GM21360 (cell line): ENCODE data around the gene ANKRD16.
A peak's percentile ranks its signal among the peaks of the same experiment; 100 is the strongest.
"Not testable (repeated sequence)": the region's sequence is repeated elsewhere in the genome, so short reads cannot be mapped to it uniquely, and the experiment has no call there.

Source experiments
- ATAC-seq: cut with Tn5 transposase; IDR thresholded peaks from one replicate; pipeline ENCODE4 v1.9.1; 2021; ENCODE audit warnings: mild to moderate bottlenecking, moderate library complexity; ENCODE audit not compliant: unreplicated experiment

Gene ANKRD16

DNA sequence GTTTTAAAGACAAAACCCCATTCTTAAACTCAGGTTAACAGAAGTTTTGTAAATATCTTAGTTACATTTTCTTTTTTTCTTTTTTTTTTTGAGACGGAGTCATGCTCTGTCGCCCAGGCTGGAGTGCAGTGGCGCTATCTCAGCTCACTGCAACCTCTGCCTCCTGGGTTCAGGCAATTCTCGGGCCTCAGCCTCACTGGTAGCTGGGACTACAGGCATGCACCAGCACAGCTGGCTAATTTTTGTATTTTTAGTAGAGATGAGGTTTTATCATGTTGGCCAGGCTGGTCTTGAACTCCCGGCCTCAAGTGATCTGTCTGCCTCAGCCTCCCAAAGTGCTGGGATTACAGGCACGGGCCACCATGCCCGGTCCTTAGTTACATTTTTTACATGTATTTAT is 12.7 kb downstream of the ANKRD16 start:
- not testable (repeated sequence) for ATAC-seq

DNA sequence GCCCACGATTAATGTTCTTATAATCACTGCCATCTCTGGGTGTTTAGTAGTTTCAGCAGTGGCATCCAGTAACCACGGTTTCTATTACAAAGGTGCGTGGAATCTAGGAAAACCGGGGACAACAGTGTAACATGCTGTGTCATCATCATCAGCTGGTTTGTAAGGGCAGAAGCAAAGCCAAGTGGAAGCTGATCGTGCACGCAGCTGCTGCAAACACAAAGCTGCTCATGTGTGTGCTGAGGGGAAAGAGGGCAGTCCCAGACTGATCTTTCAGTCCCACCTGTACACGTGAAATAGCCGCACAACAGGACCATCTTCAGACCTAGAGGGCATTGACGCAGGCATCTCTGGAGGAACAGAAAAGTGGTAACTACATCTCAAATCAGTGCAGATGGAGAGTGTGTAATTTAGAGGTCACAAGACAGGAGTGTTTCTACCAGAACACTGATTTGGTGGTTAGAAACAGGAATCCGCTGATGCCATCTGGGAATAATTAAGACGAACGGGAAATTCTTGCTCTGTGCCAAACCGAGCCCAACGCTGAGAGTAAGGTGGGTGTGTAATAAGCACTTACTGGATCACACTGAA is 13.4 kb downstream of the ANKRD16 start:
- no peak for ATAC-seq

DNA sequence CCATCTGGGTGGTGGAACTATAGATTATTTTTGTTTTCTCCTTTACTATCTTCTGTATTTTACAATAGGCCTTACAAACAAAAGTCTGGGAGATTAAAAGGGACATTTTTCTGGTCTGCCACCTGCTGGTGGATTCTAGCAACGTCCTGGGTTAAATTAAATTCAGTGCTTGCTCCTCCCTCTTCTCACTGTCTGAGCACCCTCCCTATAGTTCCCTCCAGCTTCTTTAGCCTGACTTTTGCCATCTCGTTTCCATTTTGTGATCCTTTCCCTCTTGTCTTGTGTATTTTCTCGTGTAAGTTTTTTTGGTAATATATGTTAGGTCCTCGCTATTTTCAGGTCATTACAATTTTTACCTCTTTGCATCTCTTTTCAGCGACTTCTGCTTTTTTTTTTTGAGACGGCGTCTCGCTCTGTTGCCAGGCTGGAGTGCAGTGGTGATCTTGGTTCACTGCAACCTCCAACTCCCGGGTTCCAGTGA is 16.1 kb downstream of the ANKRD16 start:
- ATAC-seq: peak; percentile 77

DNA sequence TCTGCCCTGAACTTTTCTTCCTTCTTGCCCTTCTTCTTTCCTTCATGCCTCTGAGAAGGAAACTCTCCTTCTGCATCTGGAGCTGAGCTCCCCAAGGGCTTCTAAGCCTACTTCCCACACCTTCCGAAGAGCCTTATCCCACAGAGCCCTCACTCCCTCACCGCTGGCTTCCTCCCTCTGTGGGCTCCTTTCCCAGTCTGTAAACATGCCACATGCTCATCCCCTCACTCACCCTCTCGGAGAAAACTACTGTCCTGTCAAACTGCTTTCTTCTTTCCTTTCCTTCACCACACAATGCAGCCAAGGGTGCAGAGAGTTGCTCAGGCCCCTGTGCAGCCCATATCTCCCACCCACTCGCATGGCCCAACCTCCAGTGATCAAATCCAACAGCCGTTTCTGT is 18.1 kb downstream of the ANKRD16 start:
- ATAC-seq: no peak

DNA sequence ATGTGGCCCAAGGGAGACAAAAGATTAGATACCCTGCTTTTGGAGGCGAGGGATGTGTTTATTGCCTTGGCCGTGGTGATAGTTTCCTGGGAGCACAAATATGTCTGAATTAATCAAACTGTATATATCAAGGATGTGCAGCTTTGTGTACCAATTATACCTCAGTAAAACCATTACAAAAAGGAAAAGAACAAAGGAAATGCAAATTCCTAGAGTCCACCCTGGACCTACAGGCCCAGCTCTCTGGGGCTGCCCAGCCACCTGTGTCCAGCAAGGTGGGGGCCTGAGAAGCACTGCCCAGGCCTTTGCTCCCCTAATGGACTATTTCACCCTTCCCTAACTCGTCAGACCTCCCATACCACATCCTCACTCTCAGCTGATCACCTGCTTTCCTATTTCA is 20.5 kb downstream of the ANKRD16 start:
- no peak for ATAC-seq

DNA sequence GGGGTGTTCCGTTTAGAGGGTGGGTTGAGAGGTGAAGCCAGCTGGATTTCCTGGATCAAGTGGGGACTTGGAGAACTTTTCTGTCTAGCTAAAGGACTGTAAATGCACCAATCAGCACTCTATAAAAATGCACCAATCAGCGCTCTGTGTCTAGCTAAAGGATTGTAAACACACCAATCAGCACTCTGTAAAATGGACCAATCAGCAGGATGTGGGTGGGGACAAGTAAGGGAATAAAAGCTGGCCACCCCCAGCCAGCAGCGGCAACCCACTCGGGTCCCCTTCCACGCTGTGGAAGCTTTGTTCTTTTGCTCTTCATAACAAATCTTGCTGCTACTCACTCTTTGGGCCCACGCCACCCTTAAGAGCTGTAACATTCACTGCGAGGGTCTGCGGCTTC is 21.3 kb downstream of the ANKRD16 start:
- not testable (repeated sequence) for ATAC-seq

DNA sequence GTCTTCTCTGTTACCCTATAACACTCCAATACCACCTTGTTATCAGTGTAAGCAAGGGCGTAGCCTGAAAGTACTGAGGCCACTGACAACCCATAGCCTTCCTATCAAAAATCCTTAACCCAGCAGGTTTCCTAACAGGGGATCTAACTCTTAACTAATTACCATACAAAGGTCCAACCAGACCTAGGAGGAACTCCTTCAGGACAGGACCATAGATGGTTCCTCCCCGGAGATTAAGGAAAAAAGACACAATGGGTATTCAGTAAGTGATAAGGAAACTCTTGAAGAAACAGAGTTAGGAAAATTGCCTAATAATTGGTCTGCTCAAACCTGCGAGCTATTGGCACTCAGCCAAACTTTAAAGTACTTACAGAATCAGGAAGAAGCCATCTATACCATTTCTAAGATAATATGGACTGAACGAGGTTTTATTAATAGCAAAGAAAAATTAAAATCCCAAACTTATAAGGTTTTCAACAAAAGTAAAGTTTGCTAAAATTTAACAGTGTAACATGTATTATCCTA is 22.5 kb downstream of the ANKRD16 start:
- ATAC-seq: not testable (repeated sequence)

DNA sequence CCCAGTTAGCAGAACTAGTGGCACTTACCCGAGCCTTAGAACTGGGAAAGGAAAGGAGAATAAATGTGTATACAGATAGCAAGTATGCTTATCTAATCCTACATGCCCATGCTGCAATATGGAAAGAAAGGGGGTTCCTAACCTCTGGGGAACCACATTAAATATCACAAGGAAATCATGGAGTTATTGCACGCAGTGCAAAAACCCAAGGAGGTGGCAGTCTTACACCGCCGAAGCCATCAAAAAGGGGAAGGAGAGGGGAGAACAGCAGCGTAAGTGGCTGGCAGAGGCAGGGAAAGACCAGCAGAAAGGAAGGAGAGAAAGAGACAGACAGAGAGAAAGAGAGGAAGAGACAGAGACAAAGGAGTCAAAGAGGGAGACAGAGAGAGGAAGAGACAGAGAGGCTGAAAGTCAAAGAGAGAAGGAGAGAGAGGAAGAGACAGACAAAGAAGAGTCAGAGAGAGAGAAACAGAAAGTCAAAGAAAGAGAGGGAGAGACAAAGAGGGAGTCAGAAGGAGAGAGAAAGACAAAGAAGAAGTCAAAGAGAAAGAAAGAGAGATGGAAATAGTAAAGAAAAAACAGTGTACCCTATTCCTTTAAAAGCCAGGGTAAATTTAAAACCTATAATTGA is 23.1 kb downstream of the ANKRD16 start:
- ATAC-seq: not testable (repeated sequence)

DNA sequence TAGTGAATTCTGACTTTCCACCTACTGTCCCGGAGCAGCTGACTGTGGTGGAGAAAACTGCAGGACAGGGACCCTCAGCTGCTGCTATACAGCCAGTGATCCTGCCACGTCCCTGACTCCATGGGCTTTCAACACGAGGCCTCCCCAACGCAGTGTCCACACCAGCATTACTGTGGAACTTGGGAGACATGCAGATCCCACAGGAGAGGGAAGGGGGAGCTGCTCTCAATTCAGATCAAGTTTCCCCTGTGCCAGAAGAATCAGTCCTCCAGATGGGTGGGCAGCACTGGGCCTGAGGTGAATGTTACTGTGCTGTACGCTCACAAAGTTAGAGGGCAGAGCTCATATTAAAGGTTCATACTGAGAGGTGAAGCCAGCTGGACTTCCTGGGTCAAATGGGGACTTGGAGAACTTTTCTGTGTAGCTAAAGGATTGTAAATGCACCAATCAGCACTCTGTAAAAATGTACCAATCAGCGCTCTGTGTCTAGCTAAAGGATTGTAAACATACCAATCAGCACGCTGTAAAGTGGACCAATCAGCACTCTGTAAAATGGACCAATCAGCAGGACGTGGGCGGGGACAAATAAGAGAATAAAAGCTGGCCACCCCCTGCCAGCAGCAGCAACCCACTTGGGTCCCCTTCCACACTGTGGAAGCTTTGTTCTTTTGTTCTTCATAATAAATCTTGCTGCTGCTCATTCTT is 26.6 kb downstream of the ANKRD16 start:
- ATAC-seq: not testable (repeated sequence)

DNA sequence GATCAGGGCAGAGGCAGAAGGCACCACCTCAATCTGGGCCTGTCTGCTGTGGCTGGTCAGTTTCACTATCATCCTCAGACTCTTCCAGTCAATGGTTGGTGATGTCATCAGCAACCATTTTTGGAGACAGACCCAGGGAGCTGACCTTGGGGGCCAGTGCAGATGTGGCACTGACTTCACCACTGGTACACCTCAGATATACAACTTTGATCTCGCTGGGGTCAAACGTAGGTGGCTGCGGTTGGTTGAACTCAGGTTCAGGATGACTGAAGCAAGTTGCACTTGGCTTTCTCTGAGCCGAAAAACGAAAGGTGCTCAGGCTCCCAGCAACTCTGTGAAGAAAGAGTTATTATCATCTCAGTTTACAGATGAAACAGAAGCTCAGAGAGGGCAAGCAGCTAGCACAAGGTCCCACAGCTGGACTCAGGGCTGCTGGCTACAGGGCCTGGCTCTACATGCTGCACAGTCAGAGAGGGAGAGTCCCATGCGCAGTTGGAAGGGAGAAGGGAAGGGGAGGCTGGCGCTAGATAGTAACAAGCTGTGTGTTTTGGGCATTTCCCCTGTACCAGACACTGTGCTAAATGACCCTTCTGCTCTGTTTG is 27.2 kb downstream of the ANKRD16 start:
- peak; percentile 95 for ATAC-seq

DNA sequence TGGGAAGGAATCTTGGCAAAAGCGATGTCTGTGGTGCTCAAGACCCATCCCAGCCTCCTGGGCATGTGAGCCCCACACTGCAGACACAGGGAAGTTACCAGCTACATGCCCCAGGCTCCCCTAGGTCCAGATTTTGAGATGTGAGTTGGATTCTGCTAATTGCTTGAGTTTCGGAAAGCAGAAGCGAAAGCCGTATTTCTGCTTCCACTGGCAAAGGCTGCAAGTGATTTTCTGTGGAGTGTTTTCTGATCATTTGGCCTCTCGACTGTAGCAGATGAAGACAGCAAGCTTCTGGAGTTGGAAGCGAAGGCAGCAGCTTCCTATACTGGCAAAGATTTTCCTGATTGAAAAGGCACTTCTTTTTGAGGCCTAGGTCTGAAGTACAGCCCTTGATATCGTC is 29.6 kb downstream of the ANKRD16 start:
- ATAC-seq: no peak

DNA sequence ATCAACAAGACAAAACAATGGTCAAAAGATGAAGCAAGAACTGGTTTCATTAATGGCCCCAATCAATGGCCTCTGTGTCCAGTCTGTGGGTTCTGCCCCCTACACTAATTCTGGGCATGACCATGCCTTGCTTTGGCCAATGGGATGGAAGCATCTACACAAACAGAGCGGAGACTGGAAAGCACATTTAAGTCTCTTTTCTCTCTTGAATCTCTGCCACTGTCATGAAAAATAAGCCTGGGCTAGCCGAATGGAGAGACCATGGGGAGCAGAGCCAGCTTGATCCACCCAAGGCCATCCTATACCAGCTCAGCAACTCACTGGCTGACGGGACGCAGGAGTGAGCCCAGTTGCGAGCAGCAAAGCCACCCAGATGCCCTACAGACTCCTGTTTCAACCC is 30.9 kb downstream of the ANKRD16 start:
- ATAC-seq: no peak

DNA sequence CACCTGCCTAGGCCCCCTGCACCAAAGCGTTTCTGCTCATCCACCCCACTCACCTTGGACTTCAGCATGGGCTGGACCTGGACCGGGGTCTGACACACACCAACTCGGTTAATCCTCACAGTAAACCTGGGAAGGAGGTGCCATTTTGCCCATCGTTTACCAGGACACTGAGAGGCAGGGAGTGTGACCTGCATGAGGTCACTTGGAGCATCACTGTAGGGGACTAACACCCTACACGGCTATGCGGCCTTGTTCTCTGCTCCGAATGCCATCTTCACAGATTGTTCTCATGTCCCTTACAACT is 33.0 kb downstream of the ANKRD16 start:
- ATAC-seq: no peak

DNA sequence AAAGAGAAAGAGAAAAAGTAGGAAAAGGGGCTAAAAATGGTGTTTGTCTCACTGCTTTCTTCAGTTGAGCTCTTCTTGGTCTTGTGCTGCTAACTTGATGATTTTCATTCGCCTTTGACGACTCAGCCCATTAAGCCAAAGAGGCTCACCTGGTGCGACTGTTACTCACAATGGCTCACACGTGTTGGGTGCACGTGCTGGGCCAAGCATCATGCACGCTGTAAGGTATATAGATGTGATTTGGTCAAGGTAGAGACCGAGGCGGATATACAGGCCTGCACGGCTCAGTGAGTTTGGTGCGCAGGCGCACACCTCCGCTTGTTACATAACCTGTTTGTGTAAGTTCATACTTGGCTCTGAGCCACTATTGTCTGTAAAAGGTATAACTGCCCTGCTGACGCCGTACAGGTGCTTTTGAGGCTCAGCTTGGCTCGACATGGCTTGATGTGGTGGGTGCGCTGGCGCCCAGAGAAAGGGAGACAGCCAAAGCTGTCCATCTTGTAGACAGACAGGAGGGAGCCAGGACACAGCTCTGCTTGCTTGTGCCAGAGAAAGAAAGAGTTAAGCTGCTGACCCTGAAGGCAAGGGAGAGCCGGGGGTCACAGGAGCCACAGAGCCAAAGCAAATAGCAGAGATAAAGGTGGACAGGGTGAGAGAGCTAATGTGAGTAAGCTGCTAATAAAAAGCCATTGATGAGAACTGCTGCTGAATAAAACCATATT is 33.6 kb downstream of the ANKRD16 start:
- ATAC-seq: no peak

DNA sequence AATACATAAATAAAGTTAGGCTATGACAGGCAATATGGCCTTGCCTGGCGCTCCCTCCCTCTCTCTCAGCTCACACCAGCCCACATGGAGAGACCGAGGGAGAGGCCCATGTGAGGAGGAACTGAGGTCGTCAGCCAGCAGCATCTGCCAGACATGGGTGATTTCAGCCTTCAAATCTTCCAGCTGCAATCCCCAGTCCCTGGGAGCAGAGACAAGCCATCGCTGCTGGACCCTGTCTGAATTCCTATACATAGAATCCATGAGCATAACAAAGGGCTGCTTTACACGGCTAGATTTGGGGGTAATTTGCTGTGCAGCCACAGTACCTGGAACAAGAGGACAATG is 35.6 kb downstream of the ANKRD16 start:
- no peak for ATAC-seq

DNA sequence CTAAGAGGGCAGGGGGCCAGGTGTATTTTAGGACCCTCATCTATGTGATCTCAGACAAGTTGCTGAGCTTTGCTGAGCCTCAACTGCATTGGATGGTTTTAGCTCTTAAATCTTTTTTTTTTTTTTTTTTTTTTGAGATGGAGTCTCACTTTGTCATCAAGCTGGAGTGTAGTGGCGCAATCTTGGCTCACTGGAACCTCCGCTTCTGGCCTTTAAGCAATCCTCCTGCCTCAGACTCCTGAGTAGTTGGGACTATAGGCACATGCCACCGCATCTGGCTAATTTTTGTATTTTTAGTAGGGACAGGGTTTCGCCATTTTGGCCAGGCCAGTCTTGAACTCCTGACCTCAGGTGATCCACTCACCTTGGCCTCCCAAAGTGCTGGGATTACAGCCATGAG is 43.0 kb downstream of the ANKRD16 start:
- not testable (repeated sequence) for ATAC-seq

DNA sequence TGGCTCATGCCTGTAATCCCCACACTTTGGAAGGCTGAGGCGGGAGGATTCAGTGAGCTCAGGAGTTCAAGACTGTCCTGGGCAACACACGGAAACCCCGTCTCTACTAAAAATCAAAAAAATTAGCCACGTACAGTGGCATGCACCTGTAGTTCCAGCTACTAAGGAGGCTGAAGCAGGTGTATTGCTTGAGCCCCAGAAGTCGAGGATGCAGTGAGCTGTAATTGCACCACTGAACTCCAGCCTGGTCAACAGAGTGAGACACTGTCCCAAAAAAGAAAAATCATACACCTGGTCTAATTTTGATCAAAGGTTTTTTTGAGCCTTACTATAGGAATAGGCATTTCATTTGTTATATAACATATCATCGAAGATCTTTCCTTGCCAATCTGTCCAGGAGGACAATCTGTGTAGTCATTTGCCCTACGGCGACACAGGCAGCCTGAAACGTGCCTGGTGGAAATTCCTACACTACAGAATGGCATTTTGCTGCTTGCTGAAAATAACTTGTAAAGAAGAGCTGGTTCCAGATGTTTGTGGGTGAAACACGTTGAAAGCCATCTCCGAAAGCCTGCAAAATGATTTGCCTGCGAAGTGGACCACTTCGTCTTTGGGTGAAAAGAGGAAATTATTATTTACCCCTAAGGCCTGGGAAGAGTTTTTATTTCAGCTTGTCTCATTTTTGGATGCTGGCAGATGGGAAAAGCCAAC is 45.2 kb downstream of the ANKRD16 start:
- ATAC-seq: no peak

DNA sequence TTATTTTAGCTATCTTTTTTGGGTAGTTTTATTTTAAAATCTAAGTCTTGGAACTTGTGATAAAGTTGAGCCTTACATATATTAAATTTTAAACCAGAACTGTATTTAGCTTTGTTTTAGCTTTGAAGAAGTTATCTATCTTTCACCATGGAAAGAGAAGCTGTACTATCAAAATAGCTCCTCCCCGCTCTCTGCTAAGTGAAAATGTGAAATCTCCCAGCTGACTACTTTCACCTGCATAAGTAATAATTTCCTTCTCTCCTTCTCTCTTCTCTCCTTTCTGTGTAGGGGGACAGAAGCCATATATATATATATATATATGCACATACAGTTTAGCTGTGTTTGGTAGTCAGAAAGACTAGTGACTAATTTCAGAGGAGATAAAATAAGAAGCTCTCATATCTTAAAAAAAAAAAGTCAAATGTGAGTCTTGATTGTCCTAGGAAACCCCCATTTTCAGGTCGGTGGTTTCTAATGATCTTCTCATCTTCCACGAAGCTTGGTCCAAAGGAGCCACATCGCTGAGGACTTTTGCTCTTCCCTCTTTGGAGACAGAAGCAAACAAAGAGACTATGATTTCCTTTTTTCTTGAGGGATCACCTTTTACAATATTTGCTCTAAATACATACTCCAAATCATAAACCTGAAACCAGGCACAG is 45.9 kb downstream of the ANKRD16 start:
- ATAC-seq: no peak

DNA sequence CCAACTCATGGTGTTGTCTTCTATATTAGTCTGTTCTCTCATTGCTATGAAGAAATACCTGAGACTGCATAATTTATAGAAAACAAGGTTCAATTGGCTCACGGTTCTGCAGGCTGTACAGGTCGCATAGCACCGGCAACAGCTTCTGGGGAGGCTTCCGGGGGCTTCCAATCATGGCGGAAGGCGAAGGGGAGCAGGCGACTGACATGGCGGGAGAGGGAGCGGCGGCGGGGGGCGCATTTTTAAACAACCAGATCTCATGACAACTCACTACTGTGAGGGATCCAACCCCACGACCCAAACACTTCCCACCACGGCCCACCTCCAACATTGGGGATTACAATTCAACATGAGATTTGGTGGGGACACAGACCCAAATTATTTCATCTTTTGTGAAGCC is 47.7 kb downstream of the ANKRD16 start:
- no peak for ATAC-seq
